Activated CD4-positive, alpha-beta memory T cell treated with anti-CD3 and anti-CD28 coated beads, Interleukin-2, amount 10 ng/mL, durations not matched to agents 7 days and 5 days (primary cell): ENCODE results near the gene PRDX6. TPM values are rescaled to one million over a fixed set of nuclear protein-coding genes. Genes with fewer than 3 reads are reported as not detected.
"Not testable (repeated sequence)": the region's sequence is repeated elsewhere in the genome, so short reads cannot be mapped to it uniquely, and the experiment has no call there.

Source experiments
- CTCF ChIA-PET: fragments of 350-600 bp; sonication (Branson Sonifier 250); formaldehyde crosslinking; loops from one replicate; lab custom pipeline; 2021; ENCODE audit warnings: antibody characterized with exemption, inconsistent platforms; lab: Charles Lee
- POLR2A ChIA-PET: fragments of 350-600 bp; sonication (Branson Sonifier 250); formaldehyde crosslinking; loops from one replicate; lab custom pipeline; 2021; ENCODE audit warnings: antibody characterized with exemption; lab: Charles Lee
- DNase-seq: peaks from one replicate; pipeline ENCODE4 v3.0.0-alpha.2; 2020
- H3K27ac Mint-ChIP-seq: one replicate; pipeline ENCODE4 v1.8.0; 2021; ENCODE audit warnings: mild to moderate bottlenecking, mixed read lengths
- H3K27me3 Mint-ChIP-seq: one replicate; pipeline ENCODE4 v1.8.0; 2021; ENCODE audit warnings: mixed read lengths
- H3K36me3 Mint-ChIP-seq: one replicate; pipeline ENCODE4 v1.8.0; 2021; ENCODE audit warnings: low read depth, mixed read lengths
- H3K4me1 Mint-ChIP-seq: one replicate; pipeline ENCODE4 v1.8.0; 2021; ENCODE audit warnings: mixed read lengths
- H3K4me3 Mint-ChIP-seq: one replicate; pipeline ENCODE4 v1.8.0; 2021; ENCODE audit warnings: mild to moderate bottlenecking, mixed read lengths
- H3K9me3 Mint-ChIP-seq: one replicate; pipeline ENCODE4 v1.8.0; 2021; ENCODE audit warnings: mixed read lengths
- total RNA-seq, 2 experiments: library from RNA; stranded (reverse); gene quantifications; one replicate each; pipeline ENCODE4 v1.2.3, GENCODE V29; 2021

PRDX6 gene
- total RNA-seq, 2 experiments from 2014 or later, result 105 to 109 TPM

DNA sequence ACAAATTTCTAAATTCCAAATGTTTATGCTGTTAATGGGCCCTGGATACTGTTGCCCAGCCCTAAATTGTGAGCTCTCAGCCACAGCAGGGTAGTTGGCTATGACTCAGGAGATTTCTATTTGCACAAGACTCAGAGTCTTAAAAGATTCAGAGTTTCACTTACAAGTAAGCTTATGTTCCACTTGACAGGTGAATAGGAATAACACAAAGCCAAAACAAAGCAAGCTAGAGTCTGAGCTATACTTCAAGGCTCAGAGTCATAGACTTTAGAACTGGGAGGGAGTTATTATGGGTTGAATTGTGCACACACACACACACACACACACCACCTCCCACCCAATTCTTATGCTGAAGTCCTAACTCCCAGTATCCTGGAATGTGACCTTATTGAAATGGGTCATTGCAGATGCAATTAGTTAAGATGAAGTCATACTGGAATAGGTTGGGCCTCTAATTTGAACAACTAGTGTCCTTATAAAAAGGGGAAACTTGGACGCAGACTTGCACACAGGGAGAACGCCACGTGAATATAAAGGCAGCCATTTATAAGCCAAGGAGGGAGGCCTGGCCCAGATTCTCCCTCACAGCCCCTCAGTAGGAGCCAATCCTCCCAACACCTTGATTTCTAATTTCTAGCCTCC lies 30.2 kb downstream of the PRDX6 start:
- H3K27me3 Mint-ChIP-seq, result no peaks in the 10 kb centered on the region
- H3K4me1 Mint-ChIP-seq, result no peaks in the 10 kb centered on the region
- no peaks in the 10 kb centered on the region for H3K9me3 Mint-ChIP-seq
- CTCF ChIA-PET, result no interaction called here
- H3K36me3 Mint-ChIP-seq, result no peaks in the 10 kb centered on the region
- POLR2A ChIA-PET, result no interaction called here
- H3K4me3 Mint-ChIP-seq, result no peak overlapping the region
- no peak overlapping the region for H3K27ac Mint-ChIP-seq
- DNase-seq, result no peak

- CTCF ChIA-PET, result no interaction called here
Measured at GRCh38 chr1:173507847-173508209, 30.7 kb downstream of the PRDX6 start.

GRCh38 chr1:173508541-173508940 lies 31.4 kb downstream of the PRDX6 start:
- H3K4me1 Mint-ChIP-seq, result no peaks in the 10 kb centered on the region
- peaks cover under 1% of the 10 kb centered on the region for H3K27me3 Mint-ChIP-seq
- H3K4me3 Mint-ChIP-seq, result no peak overlapping the region
- H3K9me3 Mint-ChIP-seq, result peaks cover 2% of the 10 kb centered on the region
- ChIA-PET CTCF (no interaction called here), POLR2A (no interaction called here)
- peaks cover under 1% of the 10 kb centered on the region for H3K36me3 Mint-ChIP-seq
- no peak for DNase-seq
- H3K27ac Mint-ChIP-seq, result no peak overlapping the region

More at GRCh38 chr1:173507847-173508209, 30.7 kb downstream of the PRDX6 start:
- H3K4me1 Mint-ChIP-seq, result no peaks in the 10 kb centered on the region
- no peak overlapping the region for H3K4me3 Mint-ChIP-seq
- POLR2A ChIA-PET, result no interaction called here
- DNase-seq, result no peak
- H3K9me3 Mint-ChIP-seq, result no peaks in the 10 kb centered on the region
- H3K27ac Mint-ChIP-seq, result no peak overlapping the region
- H3K36me3 Mint-ChIP-seq, result no peaks in the 10 kb centered on the region
- no peaks in the 10 kb centered on the region for H3K27me3 Mint-ChIP-seq

DNA sequence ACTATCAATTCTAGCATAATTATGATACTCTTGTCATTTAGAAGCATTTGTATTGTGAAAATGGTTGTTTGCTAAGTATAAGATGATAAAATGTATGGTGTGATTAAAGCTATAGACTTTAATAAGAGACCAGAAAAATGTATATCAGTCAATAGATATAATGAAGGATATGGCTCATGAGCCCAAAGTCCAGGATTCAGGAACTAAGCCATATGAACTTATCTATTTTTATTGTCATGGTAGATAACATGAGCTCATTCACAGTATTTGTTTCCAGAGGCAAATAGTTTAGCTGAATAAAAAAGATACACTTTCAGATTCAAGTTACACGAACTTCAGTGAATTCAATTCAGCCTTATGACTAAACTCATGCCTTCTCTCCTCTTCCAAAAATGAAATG lies 32.7 kb downstream of the PRDX6 start:
- POLR2A ChIA-PET, result no interaction called here
- peaks cover 6% of the 10 kb centered on the region for H3K27me3 Mint-ChIP-seq
- H3K4me1 Mint-ChIP-seq, result no peaks in the 10 kb centered on the region
- H3K27ac Mint-ChIP-seq, result no peak overlapping the region
- peaks cover 9% of the 10 kb centered on the region for H3K9me3 Mint-ChIP-seq
- H3K4me3 Mint-ChIP-seq, result no peak overlapping the region
- CTCF ChIA-PET, result no interaction called here
- peaks cover 6% of the 10 kb centered on the region for H3K36me3 Mint-ChIP-seq
- DNase-seq, result no peak

DNA sequence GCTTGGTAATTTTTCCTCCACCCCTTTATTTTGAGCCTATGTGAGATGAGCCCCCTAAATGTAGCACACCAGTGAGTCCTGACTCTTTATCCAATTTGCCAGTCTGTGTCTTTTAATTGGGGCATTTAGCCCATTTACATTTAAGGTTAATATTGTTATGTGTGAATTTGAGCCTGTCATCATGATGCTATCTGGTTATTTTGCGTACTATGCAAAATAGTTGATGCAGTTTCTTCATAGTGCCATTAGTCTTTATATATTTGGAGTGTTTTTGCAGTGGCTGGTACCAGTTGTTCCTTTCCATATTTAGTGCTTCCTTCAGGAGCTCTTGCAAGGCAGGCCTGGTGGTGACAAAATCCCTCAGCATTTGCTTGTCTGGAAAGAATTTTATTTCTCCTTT lies 37.4 kb downstream of the PRDX6 start:
- H3K4me1 Mint-ChIP-seq, H3K36me3 Mint-ChIP-seq, H3K27me3 Mint-ChIP-seq, H3K27ac Mint-ChIP-seq, DNase-seq, CTCF ChIA-PET, POLR2A ChIA-PET, H3K4me3 Mint-ChIP-seq: not testable (repeated sequence)
- H3K9me3 Mint-ChIP-seq, result peaks cover 14% of the 10 kb centered on the region

DNA sequence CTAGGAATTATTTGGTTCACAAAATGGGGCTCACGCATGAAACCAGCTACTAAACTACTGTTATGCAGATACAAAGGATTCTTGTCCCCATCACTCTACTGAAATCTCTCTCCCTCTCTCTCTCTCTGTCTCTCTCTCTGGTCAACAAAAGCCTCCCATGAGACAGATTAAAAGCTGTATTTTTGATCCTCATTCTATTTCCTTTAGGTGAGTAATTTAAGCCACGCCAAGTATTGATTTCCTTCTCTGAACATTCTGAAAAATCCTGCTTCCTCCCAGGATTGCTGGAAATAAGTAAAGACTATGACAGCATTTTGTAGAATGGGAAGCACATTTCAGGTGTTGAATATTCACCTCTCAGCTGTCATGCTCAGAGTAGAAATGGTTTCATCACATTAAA lies 43.7 kb downstream of the PRDX6 start:
- peaks cover 5% of the 10 kb centered on the region for H3K9me3 Mint-ChIP-seq
- peaks cover 2% of the 10 kb centered on the region for H3K4me1 Mint-ChIP-seq
- no peak overlapping the region for H3K27ac Mint-ChIP-seq
- no peaks in the 10 kb centered on the region for H3K36me3 Mint-ChIP-seq
- ChIA-PET POLR2A (no interaction called here), CTCF (interaction anchor here (0.8 kb wide), 1 partner anchor 14 kb away, joined by 4 read pairs; no protein-coding TSS in a partner anchor)
- no peak for DNase-seq
- H3K4me3 Mint-ChIP-seq, result no peak overlapping the region
- no peaks in the 10 kb centered on the region for H3K27me3 Mint-ChIP-seq

- no peak overlapping the region for H3K4me3 Mint-ChIP-seq
- ChIA-PET CTCF (no interaction called here), POLR2A (no interaction called here)
- no peaks in the 10 kb centered on the region for H3K36me3 Mint-ChIP-seq
- peaks cover 1% of the 10 kb centered on the region for H3K9me3 Mint-ChIP-seq
- no peaks in the 10 kb centered on the region for H3K27me3 Mint-ChIP-seq
- H3K27ac Mint-ChIP-seq, result no peak overlapping the region
- no peak for DNase-seq
- peaks cover 2% of the 10 kb centered on the region for H3K4me1 Mint-ChIP-seq
Measured at GRCh38 chr1:173523329-173523728, 46.2 kb downstream of the PRDX6 start.

GRCh38 chr1:173525926-173526325 lies 48.8 kb downstream of the PRDX6 start:
- H3K36me3 Mint-ChIP-seq, result no peaks in the 10 kb centered on the region
- no peak overlapping the region for H3K4me3 Mint-ChIP-seq
- ChIA-PET POLR2A (no interaction called here), CTCF (no interaction called here)
- no peaks in the 10 kb centered on the region for H3K4me1 Mint-ChIP-seq
- H3K9me3 Mint-ChIP-seq, result no peaks in the 10 kb centered on the region
- DNase-seq, result no peak
- no peaks in the 10 kb centered on the region for H3K27me3 Mint-ChIP-seq
- no peak overlapping the region for H3K27ac Mint-ChIP-seq

- CTCF ChIA-PET, result interaction anchor here (1.4 kb wide), 1 partner anchor 98 kb away, joined by 5 read pairs; no protein-coding TSS in a partner anchor
- POLR2A ChIA-PET, result no interaction called here
- Mint-ChIP-seq H3K27ac (no peak overlapping the region), H3K27me3 (no peaks in the 10 kb centered on the region), H3K36me3 (no peaks in the 10 kb centered on the region), H3K4me1 (peaks cover 5% of the 10 kb centered on the region), H3K9me3 (no peaks in the 10 kb centered on the region), H3K4me3 (no peak overlapping the region)
- no peak for DNase-seq
Measured at GRCh38 chr1:173527151-173527826, 50.2 kb downstream of the PRDX6 start.

DNA sequence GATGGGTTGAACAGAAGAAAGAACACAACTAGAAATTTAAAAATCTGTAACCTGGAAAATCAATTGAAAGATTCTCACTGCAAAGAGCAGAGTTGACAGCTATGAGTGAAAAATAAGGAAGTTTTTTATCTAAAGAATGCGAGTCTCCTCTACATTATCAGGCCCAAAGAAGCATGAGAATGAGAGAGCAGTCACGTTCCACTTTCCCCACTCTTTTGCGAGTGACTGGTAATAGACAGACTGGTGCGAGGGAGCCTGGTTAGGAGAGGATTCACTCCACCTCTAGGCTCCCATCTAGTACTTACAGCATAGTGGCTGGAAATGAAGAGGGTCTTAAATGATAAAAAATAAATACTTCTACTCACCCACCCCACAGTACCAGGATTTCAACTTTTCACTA lies 52.0 kb downstream of the PRDX6 start:
- no peaks in the 10 kb centered on the region for H3K27me3 Mint-ChIP-seq
- H3K27ac Mint-ChIP-seq, result no peak overlapping the region
- DNase-seq, result no peak
- POLR2A ChIA-PET, result no interaction called here
- H3K9me3 Mint-ChIP-seq, result no peaks in the 10 kb centered on the region
- no peaks in the 10 kb centered on the region for H3K36me3 Mint-ChIP-seq
- peaks cover 10% of the 10 kb centered on the region for H3K4me1 Mint-ChIP-seq
- H3K4me3 Mint-ChIP-seq, result no peak overlapping the region
- CTCF ChIA-PET, result no interaction called here

- peaks cover 10% of the 10 kb centered on the region for H3K4me1 Mint-ChIP-seq
- no peaks in the 10 kb centered on the region for H3K27me3 Mint-ChIP-seq
- H3K36me3 Mint-ChIP-seq, result no peaks in the 10 kb centered on the region
- no peak for DNase-seq
- ChIA-PET CTCF (interaction anchor here (1.0 kb wide), 1 partner anchor 102 kb away, joined by 4 read pairs; no protein-coding TSS in a partner anchor), POLR2A (interaction anchor here (0.6 kb wide), 1 partner anchor 410 kb away, joined by 3 read pairs; no protein-coding TSS in a partner anchor)
- no peak overlapping the region for H3K4me3 Mint-ChIP-seq
- no peak overlapping the region for H3K27ac Mint-ChIP-seq
- no peaks in the 10 kb centered on the region for H3K9me3 Mint-ChIP-seq
Measured at GRCh38 chr1:173530795-173531693, 53.9 kb downstream of the PRDX6 start.

DNA sequence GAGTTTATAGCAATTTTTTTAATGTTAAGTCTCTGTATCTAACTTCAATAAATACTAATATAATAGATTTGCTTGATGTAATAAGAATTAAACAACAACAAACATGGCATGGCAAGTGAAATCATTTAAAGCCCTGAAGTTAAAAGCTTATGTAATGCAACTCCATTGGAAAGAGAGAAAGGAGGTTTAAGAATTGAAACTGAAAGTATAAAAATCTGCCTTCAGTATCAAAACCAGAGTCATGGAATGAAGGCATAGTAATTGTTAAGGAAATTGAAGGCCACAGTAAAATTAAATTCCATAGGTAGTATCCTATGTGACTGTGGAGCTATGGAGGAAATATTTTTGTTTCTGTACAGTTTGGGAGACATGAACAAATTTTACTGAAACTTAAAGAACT lies 55.1 kb downstream of the PRDX6 start:
- CTCF ChIA-PET, result interaction anchor here (1.0 kb wide), 1 partner anchor 103 kb away, joined by 4 read pairs; no protein-coding TSS in a partner anchor
- no peaks in the 10 kb centered on the region for H3K27me3 Mint-ChIP-seq
- peaks cover 10% of the 10 kb centered on the region for H3K4me1 Mint-ChIP-seq
- no peaks in the 10 kb centered on the region for H3K9me3 Mint-ChIP-seq
- no peaks in the 10 kb centered on the region for H3K36me3 Mint-ChIP-seq
- DNase-seq, result no peak
- peak overlapping the region; percentile 27 for H3K27ac Mint-ChIP-seq
- H3K4me3 Mint-ChIP-seq, result no peak overlapping the region
- POLR2A ChIA-PET, result interaction anchor here (1.2 kb wide), 1 partner anchor 55 kb away, joined by 4 read pairs; the partner anchor contains the start of gene PRDX6

DNA sequence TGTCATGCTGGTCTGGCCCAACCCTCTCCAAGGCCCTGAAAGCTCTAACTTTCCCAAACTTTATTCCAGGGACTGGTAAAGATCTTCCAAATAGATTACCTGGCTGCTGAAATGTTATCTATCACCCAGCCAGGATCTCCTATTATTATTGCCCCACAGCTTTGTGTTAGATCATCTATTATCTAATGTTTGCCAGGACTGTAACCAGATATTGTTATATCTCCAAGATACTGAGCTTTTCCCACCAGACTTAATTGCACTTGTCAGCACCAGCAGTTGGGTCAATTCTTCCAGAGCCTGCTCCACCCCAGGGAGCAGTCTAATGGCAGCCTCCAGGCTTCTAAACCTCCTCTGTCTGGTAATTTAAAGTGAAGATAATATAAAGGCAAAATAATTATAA lies 59.1 kb downstream of the PRDX6 start:
- CTCF ChIA-PET, result no interaction called here
- POLR2A ChIA-PET, result no interaction called here
- no peak for DNase-seq
- peaks cover 10% of the 10 kb centered on the region for H3K4me1 Mint-ChIP-seq
- no peak overlapping the region for H3K27ac Mint-ChIP-seq
- H3K27me3 Mint-ChIP-seq, result no peaks in the 10 kb centered on the region
- no peaks in the 10 kb centered on the region for H3K36me3 Mint-ChIP-seq
- no peak overlapping the region for H3K4me3 Mint-ChIP-seq
- H3K9me3 Mint-ChIP-seq, result no peaks in the 10 kb centered on the region
